GM12864 (cell line): ENCODE data around the gene DHRS12.

Experiments used
- DNase-seq: peaks from one replicate; pipeline ENCODE4 v3.0.0-alpha.2; 2011; ENCODE audit warnings: low read depth
- H3K4me3 ChIP-seq: 2 replicates; pipeline ENCODE4 v1.5.1; 2011; ENCODE audit warnings: mild to moderate bottlenecking, low read depth, low read length, control low read depth
- TF ChIP-seq, protein P1 (sequence below): IDR thresholded peaks from 2 replicates; pipeline ENCODE4 v1.5.1; 2011; ENCODE audit warnings: low read depth, mild to moderate bottlenecking, moderate library complexity, low read length, control low read depth, inconsistent platforms; ENCODE audit errors: missing control alignments

DHRS12 gene

DNA sequence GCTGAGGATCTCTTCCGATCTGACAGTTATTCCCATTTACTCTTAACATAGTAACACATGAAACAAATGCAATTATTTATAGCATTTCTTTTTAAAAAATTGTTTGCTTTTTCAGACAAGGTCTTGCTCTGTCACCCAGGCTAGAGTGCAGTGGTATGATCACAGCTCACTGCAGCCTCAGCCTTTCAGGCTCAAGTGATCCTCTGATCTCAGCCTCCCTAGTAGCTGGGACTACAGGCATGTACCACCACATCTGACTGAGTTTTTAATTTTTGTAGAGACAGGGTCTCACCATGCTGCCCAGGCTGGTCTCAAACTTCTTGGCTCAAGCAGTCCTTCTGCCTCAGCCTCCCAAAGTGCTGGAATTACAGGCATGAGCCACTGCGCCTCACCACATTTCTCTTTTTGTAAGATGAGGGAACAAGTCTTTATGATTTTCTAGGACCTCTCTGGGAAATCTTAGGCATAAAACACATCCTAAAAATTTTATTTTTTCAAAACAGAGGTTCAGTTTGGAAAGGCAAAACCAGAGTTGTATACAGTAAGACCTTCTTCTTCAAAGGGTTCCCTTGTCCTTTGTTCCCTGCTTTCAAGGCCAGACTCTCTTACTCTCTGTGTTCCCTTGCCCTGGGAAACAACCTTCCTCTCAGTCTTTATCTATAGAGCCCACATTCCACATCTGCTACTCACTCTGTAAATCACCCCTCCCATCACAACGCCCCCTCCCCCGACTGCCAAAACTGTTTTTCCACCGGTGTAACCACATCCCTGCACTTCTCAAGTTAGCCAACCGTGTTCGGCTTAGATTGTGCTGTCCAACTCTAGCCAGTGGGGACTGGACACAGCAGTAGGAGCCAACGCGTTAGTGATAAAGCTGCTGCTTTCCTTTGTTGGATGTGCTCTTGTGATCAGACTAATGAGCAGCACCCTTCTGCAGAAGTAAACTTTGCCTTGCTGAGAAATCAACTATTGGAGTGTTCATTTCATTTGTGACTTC lies 56.2 kb downstream of the DHRS12 start:
- H3K4me3 ChIP-seq = no peak overlapping the region
- TF ChIP-seq, protein P1, sequence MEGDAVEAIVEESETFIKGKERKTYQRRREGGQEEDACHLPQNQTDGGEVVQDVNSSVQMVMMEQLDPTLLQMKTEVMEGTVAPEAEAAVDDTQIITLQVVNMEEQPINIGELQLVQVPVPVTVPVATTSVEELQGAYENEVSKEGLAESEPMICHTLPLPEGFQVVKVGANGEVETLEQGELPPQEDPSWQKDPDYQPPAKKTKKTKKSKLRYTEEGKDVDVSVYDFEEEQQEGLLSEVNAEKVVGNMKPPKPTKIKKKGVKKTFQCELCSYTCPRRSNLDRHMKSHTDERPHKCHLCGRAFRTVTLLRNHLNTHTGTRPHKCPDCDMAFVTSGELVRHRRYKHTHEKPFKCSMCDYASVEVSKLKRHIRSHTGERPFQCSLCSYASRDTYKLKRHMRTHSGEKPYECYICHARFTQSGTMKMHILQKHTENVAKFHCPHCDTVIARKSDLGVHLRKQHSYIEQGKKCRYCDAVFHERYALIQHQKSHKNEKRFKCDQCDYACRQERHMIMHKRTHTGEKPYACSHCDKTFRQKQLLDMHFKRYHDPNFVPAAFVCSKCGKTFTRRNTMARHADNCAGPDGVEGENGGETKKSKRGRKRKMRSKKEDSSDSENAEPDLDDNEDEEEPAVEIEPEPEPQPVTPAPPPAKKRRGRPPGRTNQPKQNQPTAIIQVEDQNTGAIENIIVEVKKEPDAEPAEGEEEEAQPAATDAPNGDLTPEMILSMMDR = no peak
- no peak for DNase-seq

DNA sequence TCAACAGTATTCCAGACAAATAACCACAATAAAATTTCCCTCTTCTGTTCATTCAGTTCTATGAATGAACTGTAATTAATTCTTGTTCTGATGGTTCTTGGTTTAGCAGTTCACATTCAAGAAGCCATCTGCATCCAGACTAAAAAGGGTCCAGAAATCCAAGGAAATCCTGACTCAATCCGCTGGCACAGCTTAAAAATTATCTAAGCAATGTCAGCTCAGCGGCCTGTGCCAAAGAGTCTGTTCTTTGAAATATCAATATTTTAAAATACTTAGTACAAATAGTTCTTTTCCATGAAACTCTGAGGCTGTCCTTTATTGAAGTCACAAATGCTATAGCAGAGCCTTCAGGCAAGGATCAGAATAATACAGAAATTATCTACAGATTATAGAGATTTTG lies 57.2 kb downstream of the DHRS12 start:
- TF ChIP-seq, protein P1 = no peak
- DNase-seq = no peak
- no peak overlapping the region for H3K4me3 ChIP-seq

GRCh38 chr13:51745243-51745642 lies 58.7 kb downstream of the DHRS12 start:
- TF ChIP-seq, protein P1 = no peak
- no peak for DNase-seq
- no peak overlapping the region for H3K4me3 ChIP-seq

- TF ChIP-seq, protein P1 = no peak
- H3K4me3 ChIP-seq = no peak overlapping the region
- DNase-seq = no peak
Measured at GRCh38 chr13:51742611-51743010, 61.4 kb downstream of the DHRS12 start.

DNA sequence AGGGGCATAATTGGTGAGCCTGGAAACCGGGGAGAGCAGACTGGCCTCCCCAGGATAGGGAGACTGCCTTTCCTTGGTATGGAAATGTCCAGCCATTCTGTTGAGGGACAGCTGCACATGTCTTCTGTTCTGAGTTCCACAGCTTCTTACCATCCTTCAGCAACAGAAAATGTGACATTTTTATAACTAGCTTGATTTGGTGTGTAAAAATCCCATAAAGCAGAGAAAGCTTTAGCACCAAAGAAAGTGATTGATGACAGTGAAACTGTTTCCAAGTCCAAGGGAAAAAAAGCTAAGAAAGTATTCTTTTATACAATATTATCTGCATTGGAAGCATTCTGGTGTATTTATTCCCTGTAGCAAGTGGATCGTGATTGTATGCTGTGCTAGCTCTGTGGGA lies 61.9 kb downstream of the DHRS12 start:
- H3K4me3 ChIP-seq = no peak overlapping the region
- TF ChIP-seq, protein P1 = no peak
- DNase-seq = no peak

- TF ChIP-seq, protein P1 = no peak
- no peak overlapping the region for H3K4me3 ChIP-seq
- DNase-seq = no peak
Measured at GRCh38 chr13:51740698-51741097, 63.3 kb downstream of the DHRS12 start.
